Kidney (tissue), 14 donors: ENCODE measurements around the gene TMEM217. TPM values are rescaled to one million over a fixed set of nuclear protein-coding genes. Genes with fewer than 3 reads are reported as not detected.

Experiments used
- DNase-seq, 5 donors: peaks; one replicate each; pipeline ENCODE4 v3.0.0-alpha.2; 2013 to 2020
- FAIRE-seq: peaks from 2 replicates; lab custom pipeline; 2012; peaks lifted over from hg19 to GRCh38; lab: Jason Lieb, UNC
- H3K27ac ChIP-seq, 2 donors: one replicate each; pipeline ENCODE4 v1.7.0; 2013; ENCODE audit warnings: low read depth in 2 of 2, low read length in 2 of 2, inconsistent platforms in 1 of 2
- H3K27me3 ChIP-seq: one replicate; pipeline ENCODE4 v1.7.1; 2013; ENCODE audit warnings: low read length, inconsistent platforms; ENCODE audit not compliant: control insufficient read depth, insufficient read depth
- H3K36me3 ChIP-seq, 3 donors: one replicate each; pipeline versions ENCODE4 v1.7.0 to v1.7.1; 2013; ENCODE audit warnings: low read length in 3 of 3, control low read depth in 1 of 3, inconsistent platforms in 1 of 3; ENCODE audit not compliant: insufficient read depth in 3 of 3, control insufficient read depth in 2 of 3
- H3K4me1 ChIP-seq, 3 donors: one replicate each; pipeline versions ENCODE4 v1.7.0 to v1.7.1; 2013; ENCODE audit warnings: low read length in 3 of 3, inconsistent platforms in 1 of 3, low read depth in 1 of 3; ENCODE audit not compliant: control insufficient read depth in 2 of 3, insufficient read depth in 2 of 3
- H3K4me3 ChIP-seq, 3 donors: one replicate each; pipeline versions ENCODE4 v1.7.0 to v1.8.1; 2013; ENCODE audit warnings: low read length in 3 of 3, control low read depth in 1 of 3, inconsistent platforms in 1 of 3
- H3K9ac ChIP-seq, 3 donors: one replicate each; pipeline versions ENCODE4 v1.7.0 to v1.7.1; 2013; ENCODE audit warnings: low read length in 3 of 3, control low read depth in 1 of 3, inconsistent platforms in 1 of 3
- H3K9me3 ChIP-seq, 3 donors: one replicate each; pipeline versions ENCODE4 v1.7.0 to v1.7.1; 2013; ENCODE audit warnings: low read length in 3 of 3, control low read depth in 1 of 3, inconsistent platforms in 1 of 3; ENCODE audit not compliant: control insufficient read depth in 2 of 3, insufficient read depth in 1 of 3
- CTCF ChIP-seq: IDR thresholded peaks from 3 replicates; pipeline ENCODE4 v1.5.1; 2012; ENCODE audit warnings: mild to moderate bottlenecking, moderate library complexity, borderline replicate concordance; ENCODE audit not compliant: insufficient read depth; ENCODE audit errors: extremely low read depth
- intact Hi-C: fragments of 100-400 bp; cut with DNase I; formaldehyde crosslinking; loops from one replicate; pipeline ENCODE4 v1.11.1; 2022
- polyA plus RNA-seq: library from polyadenylated mRNA; stranded (reverse); fragments of 350-450 nt; fragmentation: Illumina TruSeq; extraction: RNeasy Lipid Tissue Mini Kit (QIAGEN cat#74804); gene quantifications from one replicate; pipeline ENCODE4 v1.2.3, GENCODE V29; 2014; ENCODE audit warnings: low read depth, low replicate concordance; ENCODE audit not compliant: insufficient read depth
- total RNA-seq: library from RNA; stranded (reverse); fragmentation: NEBNext Ultra II Directional; extraction: Animal tissue kit (Norgen Biotek cat#: 25700); gene quantifications from one replicate; pipeline ENCODE4 v1.2.1, GENCODE V29; 2021
- donor health status: control.
- donor health status: control.
- donor health status: control.
- donor health status: control.
- donor health status: control.
- donor health status: DM: yes; HTN: yes; CAD: no.
- donor health status: Normal renal cell carcinoma (clear cell type).

Gene TMEM217
- total and polyA plus RNA-seq, 2 donors from 2014 or later, result 0.67 to 0.72 TPM

- intact Hi-C loops, result no loop called here
- Histone ChIP-seq H3K4me3 (no peak overlapping the region), H3K27me3 (no peaks in the 10 kb centered on the region), H3K4me1 (peaks cover 0 to 13% (median 9%) of the 10 kb centered on the region in 3 donors), H3K36me3 (peaks cover 16 to 26% (median 19%) of the 10 kb centered on the region in 3 donors), H3K9ac (no peak overlapping the region), H3K9me3 (no peaks in the 10 kb centered on the region), H3K27ac (no peak overlapping the region)
- FAIRE-seq, result no peak
- no peak for TF ChIP-seq CTCF
- no peak for DNase-seq
Observed at GRCh38 chr6:37288247-37288646, 30.3 kb upstream of the TMEM217 start.

- Histone ChIP-seq H3K9me3 (no peaks in the 10 kb centered on the region), H3K27me3 (no peaks in the 10 kb centered on the region), H3K4me1 (peaks cover 0 to 18% (median 9%) of the 10 kb centered on the region in 3 donors), H3K9ac (no peak overlapping the region), H3K27ac (no peak overlapping the region), H3K4me3 (no peak overlapping the region), H3K36me3 (peaks cover 20 to 31% (median 25%) of the 10 kb centered on the region in 3 donors)
- no peak for DNase-seq
- TF ChIP-seq CTCF, result no peak
- no peak for FAIRE-seq
- intact Hi-C loops, result no loop called here
Observed at GRCh38 chr6:37287519-37288157, 29.7 kb upstream of the TMEM217 start.

- H3K4me1 ChIP-seq, result peaks cover 0 to 18% (median 9%) of the 10 kb centered on the region in 3 donors
- no peak for FAIRE-seq
- H3K36me3 ChIP-seq, result peaks cover 20 to 27% (median 27%) of the 10 kb centered on the region in 3 donors
- TF ChIP-seq CTCF, result no peak
- H3K27me3 ChIP-seq, result no peaks in the 10 kb centered on the region
- no peak overlapping the region for H3K27ac ChIP-seq
- H3K9ac ChIP-seq, result no peak overlapping the region
- H3K9me3 ChIP-seq, result no peaks in the 10 kb centered on the region
- H3K4me3 ChIP-seq, result no peak overlapping the region
- intact Hi-C loops, result no loop called here
- peak in 2 of 5 donors; percentile 34 to 54 for DNase-seq
Observed at GRCh38 chr6:37285861-37286311, 27.9 kb upstream of the TMEM217 start.

- no peak for TF ChIP-seq CTCF
- Histone ChIP-seq H3K9me3 (no peaks in the 10 kb centered on the region), H3K27me3 (no peaks in the 10 kb centered on the region), H3K9ac (no peak overlapping the region), H3K27ac (no peak overlapping the region), H3K4me1 (peaks cover 0 to 18% (median 11%) of the 10 kb centered on the region in 3 donors), H3K36me3 (peaks cover 20 to 27% (median 25%) of the 10 kb centered on the region in 3 donors), H3K4me3 (no peak overlapping the region)
- no peak for DNase-seq
- no peak for FAIRE-seq
- intact Hi-C loops, result no loop called here
Observed at GRCh38 chr6:37284781-37285180, 26.8 kb upstream of the TMEM217 start.
